ENCODE results near the gene RNF214.
"Not testable (repeated sequence)": the region's sequence is repeated elsewhere in the genome, so short reads cannot be mapped to it uniquely, and the experiment has no call there.

DNA sequence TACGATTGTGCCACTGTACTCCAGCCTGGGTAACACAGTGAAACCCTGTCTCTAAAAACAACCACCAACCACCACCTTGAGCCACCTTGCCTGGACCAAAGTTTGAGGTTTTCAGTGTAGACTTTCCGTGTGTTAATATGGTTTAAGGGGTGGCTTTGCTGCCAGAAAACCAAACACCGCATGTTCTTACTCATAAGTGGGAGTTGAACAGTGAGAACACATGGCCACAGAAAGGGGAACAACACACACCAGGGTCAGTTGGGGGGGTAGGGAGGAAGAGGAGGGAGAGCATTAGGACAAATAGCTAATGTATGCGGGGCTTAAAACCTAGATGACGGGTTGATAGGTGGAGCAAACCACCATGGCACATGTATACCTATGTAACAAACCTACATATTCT lies 39.7 kb downstream of the RNF214 start:
- not testable (repeated sequence) for TF ChIP-seq CTCF (conservative IDR thresholded peaks at IDR 0.05; ENCODE audit: low read depth, low read length); EZH2 (IDR thresholded peaks at IDR 0.05; ENCODE audit: borderline replicate concordance, low read depth, low read length, poor library complexity, severe bottlenecking)
